ENCODE results near the gene GRIK2.

DNA sequence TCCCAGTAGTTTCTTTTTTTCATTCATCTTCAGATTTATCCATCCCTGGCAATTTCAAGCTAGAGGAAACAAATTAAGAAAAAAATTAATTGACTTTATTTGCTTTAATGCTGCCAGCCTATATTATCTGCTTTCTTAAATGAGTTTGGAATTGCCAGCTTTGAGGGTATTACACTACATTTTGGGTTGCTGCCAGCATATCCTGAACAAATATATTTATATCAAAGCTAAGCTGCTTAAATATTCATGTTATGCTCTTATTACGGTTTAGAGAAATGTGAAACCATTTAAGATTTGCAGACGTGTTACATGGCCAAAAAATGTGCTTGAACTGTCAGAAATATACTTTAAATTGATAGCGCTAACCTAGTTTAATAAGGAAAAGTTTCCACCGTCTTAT, 59.7 kb downstream of the GRIK2 start:
- TF ChIP-seq POLR2AphosphoS5 (IDR thresholded peaks at IDR 0.05) (no peak), CTCF (IDR thresholded peaks at IDR 0.05) (no peak), POLR2A (IDR thresholded peaks at IDR 0.05) (no peak)
